K562 (cell line): ENCODE results near the gene CHPF. TPM values are rescaled to one million over a fixed set of nuclear protein-coding genes. Genes with fewer than 3 reads are reported as not detected.
A peak's percentile ranks its signal among the peaks of the same experiment; 100 is the strongest.

ENCODE experiments used
- CXXC5 ChIP-seq: fragments of 250-450 bp; sonication (Bioruptor Pico); IDR thresholded peaks from 2 replicates; pipeline ENCODE4 v1.8.0; 2022; ENCODE audit warnings: inconsistent platforms, mild to moderate bottlenecking, moderate library complexity
- FOSL1 ChIP-seq: fragments of 200-800 bp; sonication (Bioruptor generic); conservative IDR thresholded peaks from 2 replicates; pipeline ENCODE4 v1.6.1; 2016; ENCODE audit warnings: missing genetic modification characterization, missing compliant biosample characterization
- HMGN3 ChIP-seq: IDR thresholded peaks from 2 replicates; pipeline ENCODE4 v1.6.1; 2011; ENCODE audit warnings: borderline replicate concordance, low read depth, mild to moderate bottlenecking, mixed read lengths, low read length; ENCODE audit not compliant: insufficient read length; ENCODE audit errors: extremely low read depth
- MCM2 ChIP-seq: fragments of 450-650 bp; IDR thresholded peaks from 2 replicates; pipeline ENCODE4 v1.6.1; 2017; ENCODE audit warnings: low read depth, mild to moderate bottlenecking
- NR2C2 ChIP-seq, 2 experiments: fragments of 200-800 bp in 1 of 2; sonication (Bioruptor generic) in 1 of 2; sonication (generic) in 1 of 2; formaldehyde crosslinking in 1 of 2; IDR thresholded peaks; 2 replicates each; pipeline versions ENCODE4 v1.6.1 to v1.8.0; 2016 to 2022; ENCODE audit warnings: mild to moderate bottlenecking in 1 of 2, missing compliant biosample characterization in 1 of 2, missing genetic modification characterization in 1 of 2, missing genetic modification reagents in 1 of 2
- RCOR1 ChIP-seq, 2 experiments: IDR thresholded peaks; 2 replicates each; pipeline ENCODE4 v1.6.1; 2012; ENCODE audit warnings: low read depth in 2 of 2, low read length in 2 of 2, borderline replicate concordance in 1 of 2, improper control_type of control experiment in 1 of 2
- SIN3A ChIP-seq, 2 experiments: fragments of 150-350 bp in 1 of 2; IDR thresholded peaks; 2 replicates each; pipeline ENCODE4 v1.6.1; 2011 to 2016; ENCODE audit warnings: borderline replicate concordance in 2 of 2, low read depth in 2 of 2, low read length in 2 of 2, mild to moderate bottlenecking in 2 of 2, moderate library complexity in 2 of 2; ENCODE audit not compliant: control insufficient read depth in 1 of 2
- ZBTB17 ChIP-seq: fragments of 450-650 bp; formaldehyde crosslinking; IDR thresholded peaks from 2 replicates; pipeline ENCODE4 v1.4.0; 2020; ENCODE audit warnings: mild to moderate bottlenecking
- ZC3H11A ChIP-seq: IDR thresholded peaks from 2 replicates; pipeline ENCODE4 v1.6.1; 2012; ENCODE audit warnings: low read depth, low read length, improper control_type of control experiment
- ZNF143 ChIP-seq: sonication (generic); formaldehyde crosslinking; IDR thresholded peaks from 2 replicates; pipeline ENCODE4 v1.9.0; 2022; ENCODE audit warnings: mild to moderate bottlenecking, missing genetic modification reagents
- ZNF165 ChIP-seq: fragments of 250-450 bp; sonication (Bioruptor Pico); IDR thresholded peaks from 2 replicates; pipeline ENCODE4 v1.4.0; 2020; ENCODE audit warnings: borderline replicate concordance
- ZNF445 ChIP-seq: fragments of 250-450 bp; sonication (Bioruptor Pico); IDR thresholded peaks from 2 replicates; pipeline ENCODE4 v1.4.0; 2020; ENCODE audit warnings: low read depth, mild to moderate bottlenecking, moderate library complexity
- polyA plus RNA-seq, 8 experiments: library from polyadenylated mRNA; depleted of rRNA in 4 of 8; stranded (reverse) in 5 of 8; unstranded in 3 of 8; fragments of >200 nt; fragmentation: Nextera tagmentation in 2 of 8; fragmentation: Illumina TruSeq in 1 of 8; extraction: Ambion mirVana in 2 of 8; extraction: Trizol in 1 of 8; gene quantifications; 2 replicates each; pipeline versions ENCODE4 v1.2.1 to v1.2.3, GENCODE V29; 2011 to 2014; ENCODE audit warnings: inconsistent platforms in 1 of 8, missing spikeins in 1 of 8
- total RNA-seq, 7 experiments: library from RNA; depleted of rRNA in 6 of 7; stranded (reverse); fragments of >200 nt in 6 of 7; fragmentation: Illumina TruSeq in 2 of 7; extraction: Trizol in 2 of 7; gene quantifications; 2 replicates each; pipeline versions ENCODE4 v1.2.1 to v1.2.3, GENCODE V29; 2011 to 2021; ENCODE audit warnings: low replicate concordance in 1 of 7
- TF ChIP-seq, protein P1 (sequence below), 2 experiments: fragments of 450-650 bp; formaldehyde crosslinking in 1 of 2; IDR thresholded peaks; 2 replicates each; pipeline versions ENCODE4 v1.4.0 to v1.6.1; 2014 to 2020; ENCODE audit warnings: mild to moderate bottlenecking in 2 of 2, borderline replicate concordance in 1 of 2, low read depth in 1 of 2
- TF ChIP-seq, protein P2 (sequence below): fragments of 450-650 bp; IDR thresholded peaks from 2 replicates; pipeline ENCODE4 v1.6.1; 2016
- TF ChIP-seq, protein P3 (sequence below): conservative IDR thresholded peaks from 2 replicates; pipeline ENCODE4 v1.6.1; 2011; ENCODE audit warnings: low read depth, mild to moderate bottlenecking, low read length; ENCODE audit not compliant: control insufficient read depth

Gene CHPF
- total and polyA plus RNA-seq, 9 of the 15 experiments (the other 6 are each of a cell fraction or from before 2014, with no cell fraction given) = 0.15 to 57.2 (median 7.9) TPM

DNA sequence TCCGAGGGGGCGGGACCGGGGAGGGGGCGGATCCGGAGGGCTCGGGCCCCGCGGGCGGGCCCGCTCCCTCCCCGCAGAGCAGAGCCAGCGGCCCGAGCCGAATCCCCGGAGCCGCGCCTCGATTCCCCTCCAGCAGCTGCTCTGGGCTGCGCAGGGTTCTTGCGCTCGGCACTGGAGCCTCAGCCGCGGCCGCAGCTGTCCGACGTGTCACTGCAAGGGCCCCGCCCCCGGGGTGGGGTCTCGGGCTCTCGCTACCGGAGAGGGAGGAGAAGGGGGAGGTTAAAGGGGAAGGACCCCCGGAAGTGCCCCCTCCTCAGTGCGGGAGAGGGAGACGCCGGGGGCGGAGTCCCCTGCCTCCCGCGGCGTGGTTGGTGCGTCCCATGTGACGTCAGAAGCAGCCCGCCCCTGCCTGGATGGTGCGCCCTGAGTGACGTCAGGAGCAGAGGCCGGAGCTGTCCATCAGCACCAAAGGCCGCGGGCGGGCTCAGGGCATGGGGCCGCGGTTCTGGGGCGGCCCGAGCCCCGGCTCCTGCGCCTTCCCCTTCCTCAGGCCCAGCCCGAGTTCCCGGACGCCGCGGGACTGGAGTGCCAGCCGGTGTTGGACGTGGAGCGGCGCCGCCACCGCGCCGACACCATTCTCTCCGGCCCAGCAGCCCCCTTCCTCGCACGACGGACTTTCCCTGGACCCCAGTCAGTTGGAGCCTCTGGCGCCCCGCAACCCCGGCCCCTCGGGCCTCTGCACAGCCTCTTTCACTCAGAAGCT lies at the start of gene CHPF, which contains the start of gene TMEM198 (continued):
- TF ChIP-seq, protein P1, sequence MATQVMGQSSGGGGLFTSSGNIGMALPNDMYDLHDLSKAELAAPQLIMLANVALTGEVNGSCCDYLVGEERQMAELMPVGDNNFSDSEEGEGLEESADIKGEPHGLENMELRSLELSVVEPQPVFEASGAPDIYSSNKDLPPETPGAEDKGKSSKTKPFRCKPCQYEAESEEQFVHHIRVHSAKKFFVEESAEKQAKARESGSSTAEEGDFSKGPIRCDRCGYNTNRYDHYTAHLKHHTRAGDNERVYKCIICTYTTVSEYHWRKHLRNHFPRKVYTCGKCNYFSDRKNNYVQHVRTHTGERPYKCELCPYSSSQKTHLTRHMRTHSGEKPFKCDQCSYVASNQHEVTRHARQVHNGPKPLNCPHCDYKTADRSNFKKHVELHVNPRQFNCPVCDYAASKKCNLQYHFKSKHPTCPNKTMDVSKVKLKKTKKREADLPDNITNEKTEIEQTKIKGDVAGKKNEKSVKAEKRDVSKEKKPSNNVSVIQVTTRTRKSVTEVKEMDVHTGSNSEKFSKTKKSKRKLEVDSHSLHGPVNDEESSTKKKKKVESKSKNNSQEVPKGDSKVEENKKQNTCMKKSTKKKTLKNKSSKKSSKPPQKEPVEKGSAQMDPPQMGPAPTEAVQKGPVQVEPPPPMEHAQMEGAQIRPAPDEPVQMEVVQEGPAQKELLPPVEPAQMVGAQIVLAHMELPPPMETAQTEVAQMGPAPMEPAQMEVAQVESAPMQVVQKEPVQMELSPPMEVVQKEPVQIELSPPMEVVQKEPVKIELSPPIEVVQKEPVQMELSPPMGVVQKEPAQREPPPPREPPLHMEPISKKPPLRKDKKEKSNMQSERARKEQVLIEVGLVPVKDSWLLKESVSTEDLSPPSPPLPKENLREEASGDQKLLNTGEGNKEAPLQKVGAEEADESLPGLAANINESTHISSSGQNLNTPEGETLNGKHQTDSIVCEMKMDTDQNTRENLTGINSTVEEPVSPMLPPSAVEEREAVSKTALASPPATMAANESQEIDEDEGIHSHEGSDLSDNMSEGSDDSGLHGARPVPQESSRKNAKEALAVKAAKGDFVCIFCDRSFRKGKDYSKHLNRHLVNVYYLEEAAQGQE (IDR thresholded peaks at IDR 0.05; ENCODE audit: borderline replicate concordance) = peak; percentile 99
- TF ChIP-seq, protein P1 (CRISPR knock-in tag; IDR thresholded peaks at IDR 0.05; ENCODE audit: low read depth) = peak; percentile 99
- TF ChIP-seq MCM2 (no peak), SIN3A (IDR thresholded peaks at IDR 0.05; ENCODE audit: borderline replicate concordance in 2 of 2, control insufficient read depth in 1 of 2, low read depth in 2 of 2, low read length in 2 of 2) (peak; percentile 42 to 71; a peak in 3 of 4 replicates), ZNF143 (CRISPR knock-in tag) (no peak), NR2C2 (CRISPR knock-in tag; IDR thresholded peaks at IDR 0.05) (0 out of 2 replicates have a peak, but pooled peaks have one; percentile 31), NR2C2 (tag; IDR thresholded peaks at IDR 0.05) (peak; percentile 92), HMGN3 (peak; percentile 62), ZC3H11A (no peak), CXXC5 (peak; percentile 80), FOSL1 (tag) (peak; percentile 32; the same call in 1 of the 2 replicates), ZNF445 (CRISPR knock-in tag) (no peak), ZNF165 (CRISPR knock-in tag) (no peak), ZBTB17 (peak; percentile 95), RCOR1 (IDR thresholded peaks at IDR 0.05; ENCODE audit: borderline replicate concordance in 1 of 2, low read depth in 2 of 2, low read length in 2 of 2) (peak in 1 of 2 experiments; percentile 62; a peak in 1 of 4 replicates)
- TF ChIP-seq, protein P2, sequence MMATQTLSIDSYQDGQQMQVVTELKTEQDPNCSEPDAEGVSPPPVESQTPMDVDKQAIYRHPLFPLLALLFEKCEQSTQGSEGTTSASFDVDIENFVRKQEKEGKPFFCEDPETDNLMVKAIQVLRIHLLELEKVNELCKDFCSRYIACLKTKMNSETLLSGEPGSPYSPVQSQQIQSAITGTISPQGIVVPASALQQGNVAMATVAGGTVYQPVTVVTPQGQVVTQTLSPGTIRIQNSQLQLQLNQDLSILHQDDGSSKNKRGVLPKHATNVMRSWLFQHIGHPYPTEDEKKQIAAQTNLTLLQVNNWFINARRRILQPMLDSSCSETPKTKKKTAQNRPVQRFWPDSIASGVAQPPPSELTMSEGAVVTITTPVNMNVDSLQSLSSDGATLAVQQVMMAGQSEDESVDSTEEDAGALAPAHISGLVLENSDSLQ = peak; percentile 94
- TF ChIP-seq, protein P3, sequence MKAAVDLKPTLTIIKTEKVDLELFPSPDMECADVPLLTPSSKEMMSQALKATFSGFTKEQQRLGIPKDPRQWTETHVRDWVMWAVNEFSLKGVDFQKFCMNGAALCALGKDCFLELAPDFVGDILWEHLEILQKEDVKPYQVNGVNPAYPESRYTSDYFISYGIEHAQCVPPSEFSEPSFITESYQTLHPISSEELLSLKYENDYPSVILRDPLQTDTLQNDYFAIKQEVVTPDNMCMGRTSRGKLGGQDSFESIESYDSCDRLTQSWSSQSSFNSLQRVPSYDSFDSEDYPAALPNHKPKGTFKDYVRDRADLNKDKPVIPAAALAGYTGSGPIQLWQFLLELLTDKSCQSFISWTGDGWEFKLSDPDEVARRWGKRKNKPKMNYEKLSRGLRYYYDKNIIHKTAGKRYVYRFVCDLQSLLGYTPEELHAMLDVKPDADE = 0 out of 2 replicates have a peak, but pooled peaks have one; percentile 10
